ENCODE results near the gene SLCO2A1. TPM values are rescaled to one million over a fixed set of nuclear protein-coding genes. Genes with fewer than 3 reads are reported as not detected.

The SLCO2A1 gene
- total and polyA plus RNA-seq, 2 experiments from 2014 or later = 0.31 to 1.0 TPM

GRCh38 chr3:133972156-133972555, 57.6 kb downstream of the SLCO2A1 start (continued):
- TF ChIP-seq ZNF462 (CRISPR knock-in tag; IDR thresholded peaks at IDR 0.05) (no peak), CREB1 (CRISPR knock-in tag; IDR thresholded peaks at IDR 0.05; ENCODE audit: low read depth) (no peak)

GRCh38 chr3:133970916-133971315, 58.8 kb downstream of the SLCO2A1 start:
- H3K27me3 Mint-ChIP-seq (ENCODE audit: insufficient read depth, low read depth, poor library complexity) = peaks cover 4% of the 10 kb centered on the region
- Histone ChIP-seq H3K4me2 (no peak overlapping the region), H3K4me1 (ENCODE audit: insufficient read depth) (no peaks in the 10 kb centered on the region), H3K36me3 (ENCODE audit: insufficient read depth) (no peaks in the 10 kb centered on the region), H3F3A (replicated peaks; ENCODE audit: low read depth) (no peaks in the 10 kb centered on the region), H3K79me2 (replicated peaks; ENCODE audit: insufficient read depth) (no peaks in the 10 kb centered on the region), H2AFZ (no peak overlapping the region), H3K4me3 (no peak overlapping the region), H3K27me3 (ENCODE audit: insufficient read depth) (no peaks in the 10 kb centered on the region), H3K27ac (ENCODE audit: low read depth) (no peak overlapping the region), H3K9me2 (ENCODE audit: insufficient read depth) (peaks cover 9% of the 10 kb centered on the region; the same call in 1 of the 2 replicates), H4K20me1 (replicated peaks; ENCODE audit: insufficient read depth) (no peaks in the 10 kb centered on the region)
- peaks cover 14% of the 10 kb centered on the region for H3K36me3 Mint-ChIP-seq (ENCODE audit: low read depth)
- no peak for ATAC-seq
- TF ChIP-seq EZH2 (IDR thresholded peaks at IDR 0.05; ENCODE audit: low read depth, unreplicated experiment) (no peak), ETS1 (IDR thresholded peaks at IDR 0.05) (no peak), EZH2phosphoT487 (IDR thresholded peaks at IDR 0.05; ENCODE audit: unreplicated experiment) (no peak), JUNB (IDR thresholded peaks at IDR 0.05; ENCODE audit: unreplicated experiment) (no peak), STAT1 (IDR thresholded peaks at IDR 0.05; ENCODE audit: unreplicated experiment) (no peak)
- H3K4me3 Mint-ChIP-seq = no peak overlapping the region
- H3K9me3 Mint-ChIP-seq = peaks cover 15% of the 10 kb centered on the region
- peaks cover 16% of the 10 kb centered on the region for H3K4me1 Mint-ChIP-seq
- DNase-seq (ENCODE audit: low spot score) = no peak
- no peak overlapping the region for H3K27ac Mint-ChIP-seq

All from GM23338 (cell line).